K562 (cell line): ENCODE results near the gene MKLN1. TPM values are rescaled to one million over a fixed set of nuclear protein-coding genes. Genes with fewer than 3 reads are reported as not detected.

Experiments
- ATAC-seq: fragments of 200-7000 bp; cut with Tn5 transposase; 3 replicates; pipeline ENCODE4 v1.9.1; 2020; ENCODE audit warnings: moderate library complexity
- BruUV-seq: library from RNA; stranded (reverse); fragments of 400-500 nt; replicated peaks from 2 replicates; lab custom pipeline; 2021; lab: Mats Ljungman, UMichigan
- CTCF ChIA-PET: fragments of 300-600 bp; formaldehyde crosslinking; extraction: SDS; loops from one replicate; lab custom pipeline; 2021; ENCODE audit warnings: low intra/inter-chr PET ratio; lab: Yijun Ruan, JAX
- POLR2A ChIA-PET: fragments of 300-600, 350-650 bp; sonication (Branson Sonifier 250); formaldehyde crosslinking; extraction: SDS; loops from one replicate; lab custom pipeline; 2021; ENCODE audit warnings: antibody characterized with exemption, inconsistent platforms; lab: Yijun Ruan, JAX
- DNase-seq, 4 experiments: peaks; one replicate each; pipeline versions ENCODE4 v3.0.0 to v3.0.0-alpha.2; 2011 to 2018; ENCODE audit warnings: low spot score in 3 of 4, mixed read lengths in 3 of 4; ENCODE audit errors: extremely low read depth in 1 of 4
- FAIRE-seq: peaks from 2 replicates; lab custom pipeline; 2011; peaks lifted over from hg19 to GRCh38; lab: Jason Lieb, UNC
- H2AFZ ChIP-seq: 2 replicates; pipeline ENCODE4 v1.6.0; 2011; ENCODE audit warnings: low read depth, low read length, control low read depth, inconsistent platforms
- H3K27ac ChIP-seq: fragments of 200-600 bp; 3 replicates; pipeline ENCODE4 v1.8.0; 2011; ENCODE audit warnings: low read depth, mild to moderate bottlenecking, control low read depth, inconsistent platforms, low read length, moderate library complexity, mixed read lengths; ENCODE audit errors: extremely low read depth
- H3K27me3 ChIP-seq, 2 experiments: fragments of 300-600 bp in 1 of 2; 2 replicates in 1 of 2; 3 replicates in 1 of 2; pipeline versions ENCODE4 v1.6.0 to v1.8.0; 2011; ENCODE audit warnings: inconsistent platforms in 2 of 2, low read length in 2 of 2, mild to moderate bottlenecking in 1 of 2, mixed read lengths in 1 of 2, moderate library complexity in 1 of 2; ENCODE audit not compliant: control insufficient read depth in 2 of 2, insufficient read depth in 2 of 2
- H3K36me3 ChIP-seq: fragments of 300-600 bp; 3 replicates; pipeline ENCODE4 v1.8.0; 2011; ENCODE audit warnings: mild to moderate bottlenecking, low read length, inconsistent platforms; ENCODE audit not compliant: control insufficient read depth, insufficient read depth
- H3K4me1 ChIP-seq, 2 experiments: fragments of 200-600 bp in 1 of 2; replicated peaks in 1 of 2; 2 replicates in 1 of 2; 3 replicates in 1 of 2; pipeline versions ENCODE4 v1.5.1 to v1.8.0; 2011; ENCODE audit warnings: inconsistent platforms in 2 of 2, low read length in 2 of 2, mild to moderate bottlenecking in 1 of 2, mixed read lengths in 1 of 2, moderate library complexity in 1 of 2; ENCODE audit not compliant: control insufficient read depth in 2 of 2, insufficient read depth in 2 of 2
- H3K4me2 ChIP-seq: 2 replicates; pipeline ENCODE4 v1.6.1; 2011; ENCODE audit warnings: low read length, control low read depth, inconsistent platforms, mixed read lengths; ENCODE audit not compliant: insufficient read depth
- H3K4me3 ChIP-seq: fragments of 200-600 bp; sonication (generic), shearing (Covaris generic); 2 replicates; pipeline ENCODE4 v1.5.1; 2016; ENCODE audit warnings: control low read depth, inconsistent platforms
- H3K79me2 ChIP-seq: fragments of 200-600 bp; 3 replicates; pipeline ENCODE4 v1.8.0; 2011; ENCODE audit warnings: low read length, inconsistent platforms; ENCODE audit not compliant: control insufficient read depth, insufficient read depth
- H3K9ac ChIP-seq, 2 experiments: 2 replicates each; pipeline versions ENCODE4 v1.6.0 to v1.6.1; 2011; ENCODE audit warnings: low read depth in 2 of 2, low read length in 2 of 2, control low read depth in 1 of 2, inconsistent platforms in 1 of 2, mild to moderate bottlenecking in 1 of 2, mixed read lengths in 1 of 2; ENCODE audit not compliant: insufficient read depth in 1 of 2
- H3K9me1 ChIP-seq: one replicate; pipeline ENCODE4 v1.6.0; 2011; ENCODE audit warnings: inconsistent platforms, mild to moderate bottlenecking, low read length, moderate library complexity; ENCODE audit not compliant: control insufficient read depth, insufficient read depth
- H3K9me3 ChIP-seq: replicated peaks from 2 replicates; pipeline ENCODE4 v1.5.1; 2011; ENCODE audit warnings: low read depth, low read length, inconsistent platforms; ENCODE audit not compliant: control insufficient read depth, insufficient read depth
- H4K20me1 ChIP-seq: replicated peaks from 2 replicates; pipeline ENCODE4 v1.6.1; 2011; ENCODE audit warnings: low read length, inconsistent platforms, mixed read lengths; ENCODE audit not compliant: control insufficient read depth, insufficient read depth
- ARID1B ChIP-seq: fragments of 450-650 bp; IDR thresholded peaks from 2 replicates; pipeline ENCODE4 v1.6.1; 2016; ENCODE audit warnings: antibody characterized with exemption, mild to moderate bottlenecking, inconsistent platforms
- BCLAF1 ChIP-seq, 2 experiments: fragments of 450-650 bp in 1 of 2; IDR thresholded peaks; 2 replicates each; pipeline ENCODE4 v1.6.1; 2011 to 2017; ENCODE audit warnings: low read depth in 2 of 2, antibody characterized with exemption in 1 of 2, borderline replicate concordance in 1 of 2, low read length in 1 of 2, mild to moderate bottlenecking in 1 of 2, mixed read lengths in 1 of 2; ENCODE audit not compliant: control insufficient read depth in 1 of 2
- E2F8 ChIP-seq: fragments of 450-650 bp; IDR thresholded peaks from 2 replicates; pipeline ENCODE4 v1.7.1; 2018; ENCODE audit warnings: mild to moderate bottlenecking, low read depth; ENCODE audit not compliant: partially characterized antibody
- FOXK1 ChIP-seq: sonication (generic); formaldehyde crosslinking; IDR thresholded peaks from 2 replicates; pipeline ENCODE4 v1.8.0; 2022; ENCODE audit warnings: missing genetic modification reagents, mild to moderate bottlenecking, borderline replicate concordance
- NCOA6 ChIP-seq: fragments of 450-650 bp; IDR thresholded peaks from 2 replicates; pipeline ENCODE4 v1.6.1; 2017; ENCODE audit warnings: mild to moderate bottlenecking
- NKRF ChIP-seq: fragments of 450-650 bp; IDR thresholded peaks from 2 replicates; pipeline ENCODE4 v1.6.1; 2016; ENCODE audit warnings: borderline replicate concordance
- NONO ChIP-seq, 2 experiments: fragments of 200-400 bp in 1 of 2; fragments of 450-650 bp in 1 of 2; formaldehyde crosslinking in 1 of 2; IDR thresholded peaks; 2 replicates each; pipeline ENCODE4 v1.6.1; 2017; ENCODE audit warnings: low read depth in 2 of 2, mild to moderate bottlenecking in 2 of 2, moderate library complexity in 2 of 2, low read length in 1 of 2
- POLR2AphosphoS2 ChIP-seq: IDR thresholded peaks from 2 replicates; pipeline ENCODE4 v1.6.1; 2012; ENCODE audit warnings: low read length, improper control_type of control experiment
- SMAD4 ChIP-seq: fragments of 250-450 bp; sonication (Bioruptor Pico); conservative IDR thresholded peaks from 2 replicates; pipeline ENCODE4 v1.8.0; 2021; ENCODE audit warnings: inconsistent platforms, mild to moderate bottlenecking, moderate library complexity
- SNRNP70 ChIP-seq: fragments of 200-400 bp; formaldehyde crosslinking; optimal IDR thresholded peaks from 2 replicates; pipeline ENCODE3; 2017; ENCODE audit warnings: low read depth, low read length
- ZNF224 ChIP-seq: sonication (generic); formaldehyde crosslinking; IDR thresholded peaks from 2 replicates; pipeline ENCODE4 v1.8.0; 2022; ENCODE audit warnings: mild to moderate bottlenecking, missing genetic modification reagents
- ZNF584 ChIP-seq: fragments of 200-800 bp; sonication (Bioruptor generic); IDR thresholded peaks from 2 replicates; pipeline ENCODE4 v1.6.1; 2016; ENCODE audit warnings: low read depth, mild to moderate bottlenecking, missing genetic modification characterization, missing compliant biosample characterization
- ZNF778 ChIP-seq: fragments of 450-650 bp; formaldehyde crosslinking; IDR thresholded peaks from 2 replicates; pipeline ENCODE4 v1.4.0; 2020; ENCODE audit warnings: mild to moderate bottlenecking, moderate library complexity
- WGBS: fragments of 100-300 bp; shearing (Covaris generic); methylation state at CpG from one replicate; pipeline ENCODE4 v1.1.6; 2016; ENCODE audit warnings: low coverage, mixed read lengths; ENCODE audit not compliant: insufficient coverage; ENCODE audit errors: missing lambda C conversion rate; 5-methylcytosine and 5-hydroxymethylcytosine counted together
- in situ Hi-C: fragments of 300-500 bp; cut with MboI; formaldehyde crosslinking; loops from 4 replicates; pipeline ENCODE4 v1.15.0; 2018; ENCODE audit warnings: inconsistent platforms, mixed read lengths
- intact Hi-C: fragments of 100-400 bp; cut with micrococcal nuclease; formaldehyde crosslinking; loops from 2 replicates; pipeline ENCODE4 v1.14.2; 2022
- polyA plus RNA-seq, 8 experiments: library from polyadenylated mRNA; depleted of rRNA in 4 of 8; stranded (reverse) in 5 of 8; unstranded in 3 of 8; fragments of >200 nt; fragmentation: Nextera tagmentation in 2 of 8; fragmentation: Illumina TruSeq in 1 of 8; extraction: Ambion mirVana in 2 of 8; extraction: Trizol in 1 of 8; gene quantifications; 2 replicates each; pipeline versions ENCODE4 v1.2.1 to v1.2.3, GENCODE V29; 2011 to 2014; ENCODE audit warnings: inconsistent platforms in 1 of 8, missing spikeins in 1 of 8
- total RNA-seq, 7 experiments: library from RNA; depleted of rRNA in 6 of 7; stranded (reverse); fragments of >200 nt in 6 of 7; fragmentation: Illumina TruSeq in 2 of 7; extraction: Trizol in 2 of 7; gene quantifications; 2 replicates each; pipeline versions ENCODE4 v1.2.1 to v1.2.3, GENCODE V29; 2011 to 2021; ENCODE audit warnings: low replicate concordance in 1 of 7

Gene MKLN1
- total and polyA plus RNA-seq, 9 of the 15 experiments (the other 6 are each of a cell fraction or from before 2014, with no cell fraction given) = 18.6 to 80.4 (median 56.0) TPM

- 3% methylated on average over 14 of the region's 14 CpGs for WGBS
- TSS peak; percentile 86 for BruUV-seq
- peak overlapping the region; percentile 94 for H3K27ac ChIP-seq
- ATAC-seq (peak; percentile 16), FAIRE-seq (peak; percentile 67), DNase-seq (peak; percentile 39 to 69 (median 50))
- peaks cover 52% of the 10 kb centered on the region for H3K79me2 ChIP-seq
- ChIA-PET POLR2A (interaction anchor here (0.6 to 3.3 kb wide), 11 partner anchors 8 to 283 kb away, joined by 3 to 16 read pairs (median 3); no protein-coding TSS in a partner anchor), CTCF (interaction anchor here (0.6 kb wide), 1 partner anchor 29 kb away, joined by 3 read pairs; no protein-coding TSS in a partner anchor)
- intact Hi-C loops = loop anchor here (1.0 to 2.0 kb wide), 2 partner anchors 97 to 216 kb away; no protein-coding TSS in a partner anchor
- peaks cover 5 to 33% of the 10 kb centered on the region in 2 experiments; a peak in 3 of 5 replicates for H3K4me1 ChIP-seq
- H3K9ac ChIP-seq = peak overlapping the region; percentile 95 to 100
- no peaks in the 10 kb centered on the region for H3K27me3 ChIP-seq
- H3K9me1 ChIP-seq = no peaks in the 10 kb centered on the region
- H3K9me3 ChIP-seq = no peaks in the 10 kb centered on the region
- no peaks in the 10 kb centered on the region; the same call in 2 of the 3 replicates for H3K36me3 ChIP-seq
- H3K4me2 ChIP-seq = peak overlapping the region; percentile 97
- in situ Hi-C loops = no loop called here
- peaks cover 14% of the 10 kb centered on the region for H4K20me1 ChIP-seq
- H3K4me3 ChIP-seq = peak overlapping the region; percentile 87
- peak overlapping the region; percentile 100 for H2AFZ ChIP-seq
- TF ChIP-seq FOXK1 (CRISPR knock-in tag) (no peak), SNRNP70 (no peak), ZNF778 (CRISPR knock-in tag) (no peak), ZNF224 (CRISPR knock-in tag) (no peak), ARID1B (no peak), NCOA6 (peak; percentile 44; the same call in 1 of the 2 replicates), E2F8 (no peak), SMAD4 (CRISPR knock-in tag) (no peak), POLR2AphosphoS2 (no peak), NKRF (peak; percentile 33; the same call in 1 of the 2 replicates), BCLAF1 (IDR thresholded peaks at IDR 0.05; ENCODE audit: borderline replicate concordance in 1 of 2, control insufficient read depth in 1 of 2, low read depth in 2 of 2, low read length in 1 of 2) (no peak), NONO (IDR thresholded peaks at IDR 0.05; ENCODE audit: low read depth in 2 of 2, low read length in 1 of 2) (no peak), ZNF584 (CRISPR knock-in tag) (0 out of 2 replicates have a peak, but pooled peaks have one; percentile 58)
Observed at GRCh38 chr7:131327049-131327625, 539 bp upstream of the MKLN1 start.
